Measurements from ENCODE around the gene NTM. TPM values are rescaled to one million over a fixed set of nuclear protein-coding genes. Genes with fewer than 3 reads are reported as not detected.

NTM gene
- total RNA-seq, 1 experiment from 2014 or later: not detected

- no peak overlapping the region for H3K9ac ChIP-seq (ENCODE audit: low read length)
- TF ChIP-seq ZFX (IDR thresholded peaks at IDR 0.05): no peak
- no peak for TF ChIP-seq POLR2AphosphoS5 (IDR thresholded peaks at IDR 0.05; ENCODE audit: low read depth, low read length)
- TF ChIP-seq SP1 (IDR thresholded peaks at IDR 0.05; ENCODE audit: low read depth): no peak
- no peak for TF ChIP-seq EGR1 (IDR thresholded peaks at IDR 0.05; ENCODE audit: low read depth)
- TF ChIP-seq POLR2A (IDR thresholded peaks at IDR 0.05; ENCODE audit: borderline replicate concordance, extremely low read depth, insufficient read depth, insufficient read length): no peak
- no peak for TF ChIP-seq EZH2phosphoT487 (IDR thresholded peaks at IDR 0.05; ENCODE audit: borderline replicate concordance)
- no peak for TF ChIP-seq CTCF (IDR thresholded peaks at IDR 0.05 in 2 of 3, conservative IDR thresholded peaks at IDR 0.05 in 1 of 3; ENCODE audit: borderline replicate concordance in 1 of 3, insufficient read depth in 1 of 3, low read depth in 2 of 3, low read length in 2 of 3)
- TF ChIP-seq REST (IDR thresholded peaks at IDR 0.05; ENCODE audit: low read depth): no peak
- no peak for TF ChIP-seq ATF3 (IDR thresholded peaks at IDR 0.05)
- no peak for DNase-seq (ENCODE audit: low read depth, low spot score)
- no TSS peak for BruUV-seq (replicated peaks)
- H3K4me2 ChIP-seq (ENCODE audit: low read length): no peak overlapping the region
- intact Hi-C loops (cut with micrococcal nuclease): no loop called here
- H3K27me3 ChIP-seq (ENCODE audit: insufficient read depth, low read length): no peaks in the 10 kb centered on the region
- H3K79me2 ChIP-seq (ENCODE audit: insufficient read depth, low read length): no peaks in the 10 kb centered on the region
- no peak overlapping the region for H2AFZ ChIP-seq (ENCODE audit: low read depth, low read length, poor library complexity, severe bottlenecking)
- RAD21 ChIA-PET (ENCODE audit: low non-redundant PET in 1 of 2, low total read pairs in 2 of 2, uncharacterized antibody in 2 of 2, unreplicated experiment in 2 of 2): no interaction called here
- no peaks in the 10 kb centered on the region for H3K36me3 ChIP-seq (ENCODE audit: control insufficient read depth in 1 of 2, insufficient read depth in 2 of 2, low read length in 2 of 2)
- H3K4me1 ChIP-seq (ENCODE audit: control insufficient read depth in 1 of 2, insufficient read depth in 2 of 2, low read length in 2 of 2): no peaks in the 10 kb centered on the region
- ATAC-seq: no peak
- POLR2A ChIA-PET: no interaction called here
- peaks cover 0 to 9% of the 10 kb centered on the region in 2 experiments; a peak in 2 of 4 replicates for H3K9me3 ChIP-seq (ENCODE audit: control insufficient read depth in 1 of 2, insufficient read depth in 1 of 2, low read depth in 1 of 2, low read length in 2 of 2)
- H3K4me3 ChIP-seq (replicated peaks in 1 of 2; ENCODE audit: low read depth in 1 of 2, low read length in 2 of 2): no peak overlapping the region
- H3K9me2 ChIP-seq (ENCODE audit: insufficient read depth): no peaks in the 10 kb centered on the region
- H3K27ac ChIP-seq (ENCODE audit: low read depth, low read length): no peak overlapping the region
- no peaks in the 10 kb centered on the region for H4K20me1 ChIP-seq (ENCODE audit: insufficient read depth)
- CTCF ChIA-PET: no interaction called here
These were observed 343.2 kb downstream of the NTM start for GRCh38 chr11:131713529-131714134.

All from HCT116 (cell line).